Spleen (tissue), 11 donors: ENCODE data around the gene TMEM121. TPM values are rescaled to one million over a fixed set of nuclear protein-coding genes. Genes with fewer than 3 reads are reported as not detected.

ENCODE experiments used
- DNase-seq: peaks from one replicate; pipeline ENCODE4 v3.0.0-alpha.2; 2020
- H3K27ac ChIP-seq, 8 donors: fragments of 200-600 bp; sonication (generic) in 7 of 8; 1 replicate in 4 of 8; 2 replicates in 4 of 8; pipeline versions ENCODE4 v1.5.0 to v1.8.0; 2016 to 2021; ENCODE audit warnings: inconsistent platforms in 4 of 8, mild to moderate bottlenecking in 4 of 8, moderate library complexity in 1 of 8
- H3K27me3 ChIP-seq, 7 donors: fragments of 200-600 bp; sonication (generic) in 6 of 7; replicated peaks in 1 of 7; 1 replicate in 4 of 7; 2 replicates in 3 of 7; pipeline versions ENCODE4 v1.5.0 to v1.8.0; 2016 to 2021; ENCODE audit warnings: inconsistent platforms in 3 of 7, mild to moderate bottlenecking in 1 of 7
- H3K36me3 ChIP-seq, 6 donors: fragments of 200-600 bp; sonication (generic) in 5 of 6; 1 replicate in 4 of 6; 2 replicates in 2 of 6; pipeline versions ENCODE4 v1.5.0 to v1.8.0; 2016 to 2021; ENCODE audit warnings: inconsistent platforms in 2 of 6
- H3K4me1 ChIP-seq, 6 donors: fragments of 200-600 bp; sonication (generic) in 5 of 6; 1 replicate in 3 of 6; 2 replicates in 3 of 6; pipeline versions ENCODE4 v1.5.0 to v1.8.0; 2016 to 2021; ENCODE audit warnings: inconsistent platforms in 3 of 6
- H3K4me3 ChIP-seq, 8 donors: fragments of 200-600 bp; sonication (generic) in 7 of 8; 1 replicate in 4 of 8; 2 replicates in 4 of 8; pipeline versions ENCODE4 v1.5.0 to v1.8.0; 2016 to 2021; ENCODE audit warnings: inconsistent platforms in 4 of 8, mild to moderate bottlenecking in 4 of 8, moderate library complexity in 2 of 8
- H3K9me3 ChIP-seq, 8 donors: fragments of 200-600 bp; sonication (generic) in 7 of 8; 1 replicate in 4 of 8; 2 replicates in 4 of 8; pipeline versions ENCODE4 v1.5.0 to v1.8.0; 2016 to 2021; ENCODE audit warnings: inconsistent platforms in 4 of 8
- CTCF ChIP-seq, 11 experiments: fragments of 200-600 bp in 7 of 11; fragments of 450-650 bp in 4 of 11; sonication (generic) in 4 of 11; IDR thresholded peaks in 8 of 11; conservative IDR thresholded peaks in 3 of 11; 1 replicate in 7 of 11; 2 replicates in 4 of 11; pipeline versions ENCODE4 v1.4.0 to v1.8.0; 2016 to 2021; ENCODE audit warnings: antibody characterized with exemption in 11 of 11, inconsistent platforms in 4 of 11, mild to moderate bottlenecking in 1 of 11
- POLR2A ChIP-seq, 3 donors: fragments of 450-650 bp; IDR thresholded peaks; one replicate each; pipeline ENCODE4 v1.5.1; 2017; ENCODE audit warnings: antibody characterized with exemption in 3 of 3, mild to moderate bottlenecking in 1 of 3
- POLR2AphosphoS5 ChIP-seq, 3 donors: sonication (generic); formaldehyde crosslinking; IDR thresholded peaks; one replicate each; pipeline ENCODE4 v1.5.1; 2017; ENCODE audit warnings: antibody characterized with exemption in 3 of 3
- WGBS, 5 donors: extraction: QIAGEN DNeasy Blood & Tissue Kit in 3 of 5; methylation state at CpG; one replicate each; pipeline versions ENCODE4 v1.1.5 to v1.1.7; 2013 to 2018; 5-methylcytosine and 5-hydroxymethylcytosine counted together
- intact Hi-C: fragments of 100-400 bp; cut with DNase I; formaldehyde crosslinking; loops from one replicate; pipeline ENCODE4 v1.15.0; 2023; ENCODE audit warnings: low total_unique reads
- polyA plus RNA-seq, 3 donors: library from polyadenylated mRNA; stranded (reverse); fragments of 200-250 nt; gene quantifications; one replicate each; pipeline ENCODE4 v1.2.1, GENCODE V29; 2013
- total RNA-seq, 7 donors: library from RNA; depleted of rRNA in 3 of 7; stranded (reverse); fragments of >200 nt in 3 of 7; fragmentation: NEBNext Ultra II Directional in 4 of 7; extraction: Animal tissue kit (Norgen Biotek cat#: 25700) in 4 of 7; gene quantifications; one replicate each; pipeline versions ENCODE4 v1.1.0 to v1.2.1, GENCODE V29; 2016 to 2021
- donor health status: healthy with polysubstance abuse.
- donor health status: DM: no; HTN: no; CAD: no; lungs with moderate emphysema.
- donor health status: DM: no; HTN: no; CAD: no.
- donor health status: Bipolar disorder and iron deficiency.
- donor health status: healthy.
- donor health status: DM: no; HTN: no; CAD: no.
- donor health status: DM: yes; HTN: yes; CAD: no.

TMEM121 gene
- total and polyA plus RNA-seq, 10 donors = 3.3 to 10.4 (median 4.6) TPM

DNA sequence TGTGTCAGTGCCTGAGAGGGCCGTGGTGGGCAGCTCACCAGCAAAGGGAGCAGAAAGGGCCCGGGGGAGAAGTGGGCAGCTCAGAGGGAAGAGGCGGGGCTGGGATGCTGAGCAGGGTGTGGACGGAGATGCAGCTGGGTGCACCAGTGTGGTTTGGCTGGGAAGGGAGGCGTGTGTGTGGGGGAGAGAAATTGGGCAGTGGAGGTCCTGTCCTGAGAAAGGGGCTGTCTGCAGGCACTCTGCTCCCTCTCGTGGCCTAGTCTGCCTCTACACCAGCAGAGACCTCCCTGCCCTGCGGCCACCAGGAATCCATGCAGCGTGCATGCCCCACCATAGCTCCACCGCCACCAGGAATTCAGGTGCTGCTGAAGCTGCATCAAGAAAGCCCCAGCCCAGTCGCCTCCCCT, 6.4 kb downstream of the TMEM121 start:
- TF ChIP-seq POLR2A (IDR thresholded peaks at IDR 0.05) (no peak), POLR2AphosphoS5 (IDR thresholded peaks at IDR 0.05) (peak in 1 of 3 donors; percentile 59), CTCF (IDR thresholded peaks at IDR 0.05 in 8 of 11, conservative IDR thresholded peaks at IDR 0.05 in 3 of 11) (peak in 9 of 11 experiments; percentile 32 to 55 (median 45))
- 45 to 68% (median 54%) methylated on average over 9 to 10 of the region's 10 CpGs for WGBS, 5 donors
- DNase-seq = peak; percentile 85

GRCh38 chr14:105533391-105533790, 7.0 kb downstream of the TMEM121 start:
- peak; percentile 76 for DNase-seq
- Histone ChIP-seq H3K27ac (no peak overlapping the region), H3K4me1 (peaks cover 16 to 62% (median 44%) of the 10 kb centered on the region in 6 donors), H3K9me3 (no peaks in the 10 kb centered on the region), H3K36me3 (no peaks in the 10 kb centered on the region), H3K27me3 (peaks cover 0 to 64% (median 14%) of the 10 kb centered on the region in 7 donors), H3K4me3 (no peak overlapping the region)
- TF ChIP-seq POLR2AphosphoS5 (IDR thresholded peaks at IDR 0.05) = no peak
- TF ChIP-seq CTCF (IDR thresholded peaks at IDR 0.05 in 8 of 11, conservative IDR thresholded peaks at IDR 0.05 in 3 of 11) = no peak
- TF ChIP-seq POLR2A (IDR thresholded peaks at IDR 0.05) = no peak
- 56 to 79% (median 73%) methylated on average over 4 to 9 of the region's 9 CpGs for WGBS, 5 donors
- intact Hi-C loops = no loop called here

More for the DNA sequence above, 6.4 kb downstream of the TMEM121 start:
- Histone ChIP-seq H3K27me3 (peaks cover 0 to 64% (median 17%) of the 10 kb centered on the region in 7 donors), H3K9me3 (no peaks in the 10 kb centered on the region), H3K4me1 (peaks cover 18 to 62% (median 46%) of the 10 kb centered on the region in 6 donors), H3K27ac (peak overlapping the region in 3 of 8 donors; percentile 15 to 57 (median 33)), H3K4me3 (no peak overlapping the region), H3K36me3 (no peaks in the 10 kb centered on the region)
- intact Hi-C loops = no loop called here

DNA sequence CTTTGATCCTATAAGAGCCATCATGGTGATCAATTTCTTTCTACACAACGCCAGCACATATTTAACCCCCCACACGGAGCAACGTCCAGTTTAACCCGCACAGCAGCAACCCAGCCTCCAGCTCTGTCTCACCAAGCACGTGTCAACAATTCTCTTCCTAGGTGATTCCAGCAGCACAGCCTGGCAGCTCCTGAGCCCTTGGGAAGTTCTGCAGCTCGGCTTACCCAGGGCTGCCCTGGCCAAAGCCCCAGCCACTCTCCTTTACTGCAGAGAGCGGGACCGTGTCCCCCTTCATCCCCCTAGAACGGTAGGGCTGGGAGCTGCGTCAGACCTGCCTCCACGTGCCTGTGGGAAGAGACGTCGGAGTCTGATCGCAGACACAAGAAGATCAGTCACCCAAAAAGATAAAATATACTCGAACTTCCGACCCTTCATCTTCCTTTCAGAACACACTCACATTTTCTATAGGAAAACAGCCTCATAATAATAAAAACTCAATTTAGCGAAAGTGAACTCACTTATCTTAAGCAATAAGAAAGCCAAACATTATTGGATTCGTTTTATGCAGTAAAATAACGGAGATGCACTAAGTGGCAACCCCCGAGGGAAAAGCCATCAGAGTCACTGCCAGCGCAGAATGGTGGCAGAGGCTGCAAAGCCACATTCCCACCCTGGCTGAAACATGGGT, 7.6 kb downstream of the TMEM121 start:
- H3K9me3 ChIP-seq = no peaks in the 10 kb centered on the region
- WGBS, 5 donors = 80 to 84% (median 83%) methylated on average over 20 to 21 of the region's 21 CpGs
- no peak overlapping the region for H3K27ac ChIP-seq
- H3K4me1 ChIP-seq = peaks cover 12 to 57% (median 38%) of the 10 kb centered on the region in 6 donors
- intact Hi-C loops = no loop called here
- DNase-seq = peak; percentile 68
- H3K27me3 ChIP-seq = peaks cover 0 to 64% (median 11%) of the 10 kb centered on the region in 7 donors
- no peak overlapping the region for H3K4me3 ChIP-seq
- TF ChIP-seq POLR2A (IDR thresholded peaks at IDR 0.05) = no peak
- no peak for TF ChIP-seq CTCF (IDR thresholded peaks at IDR 0.05 in 8 of 11, conservative IDR thresholded peaks at IDR 0.05 in 3 of 11)
- TF ChIP-seq POLR2AphosphoS5 (IDR thresholded peaks at IDR 0.05) = no peak
- H3K36me3 ChIP-seq = no peaks in the 10 kb centered on the region

DNA sequence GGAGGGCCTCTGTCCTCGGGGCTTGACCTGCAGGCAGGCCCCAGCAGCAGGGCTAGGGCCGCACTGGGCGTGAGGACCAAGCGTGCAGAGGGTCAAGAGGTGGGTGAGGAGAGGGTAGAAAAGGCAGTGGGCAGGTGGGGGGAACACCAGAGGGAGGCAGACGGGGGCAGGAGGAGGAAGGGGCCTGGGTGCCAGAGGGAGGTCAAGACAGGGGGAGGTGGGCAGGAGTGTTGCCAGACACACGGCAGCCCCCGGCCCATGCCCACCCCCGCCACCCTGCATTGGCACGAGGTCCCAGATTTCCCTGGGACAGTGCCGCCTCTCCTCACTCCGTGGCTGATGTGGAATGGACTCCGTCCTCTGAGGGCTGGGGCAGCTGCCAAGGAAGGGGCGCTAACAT, 8.2 kb downstream of the TMEM121 start:
- Histone ChIP-seq H3K27ac (no peak overlapping the region), H3K4me1 (peaks cover 8 to 50% (median 32%) of the 10 kb centered on the region in 6 donors), H3K4me3 (no peak overlapping the region), H3K27me3 (peaks cover 0 to 57% (median 7%) of the 10 kb centered on the region in 7 donors), H3K36me3 (no peaks in the 10 kb centered on the region), H3K9me3 (no peaks in the 10 kb centered on the region)
- TF ChIP-seq POLR2AphosphoS5 (IDR thresholded peaks at IDR 0.05) (no peak), CTCF (IDR thresholded peaks at IDR 0.05 in 8 of 11, conservative IDR thresholded peaks at IDR 0.05 in 3 of 11) (no peak), POLR2A (IDR thresholded peaks at IDR 0.05) (no peak)
- intact Hi-C loops = no loop called here
- DNase-seq = peak; percentile 70
- WGBS, 5 donors = 66 to 84% (median 77%) methylated on average over 11 to 13 of the region's 13 CpGs
